Activated CD4-positive, alpha-beta T cell treated with anti-CD3 and anti-CD28 coated beads for 24 hours (primary cell): ENCODE data around the gene IL6ST.

Experiments used
- DNase-seq, 2 donors: peaks; one replicate each; pipeline ENCODE4 v3.0.0-alpha.2; 2020; ENCODE audit warnings: low read depth in 2 of 2

IL6ST gene

DNA sequence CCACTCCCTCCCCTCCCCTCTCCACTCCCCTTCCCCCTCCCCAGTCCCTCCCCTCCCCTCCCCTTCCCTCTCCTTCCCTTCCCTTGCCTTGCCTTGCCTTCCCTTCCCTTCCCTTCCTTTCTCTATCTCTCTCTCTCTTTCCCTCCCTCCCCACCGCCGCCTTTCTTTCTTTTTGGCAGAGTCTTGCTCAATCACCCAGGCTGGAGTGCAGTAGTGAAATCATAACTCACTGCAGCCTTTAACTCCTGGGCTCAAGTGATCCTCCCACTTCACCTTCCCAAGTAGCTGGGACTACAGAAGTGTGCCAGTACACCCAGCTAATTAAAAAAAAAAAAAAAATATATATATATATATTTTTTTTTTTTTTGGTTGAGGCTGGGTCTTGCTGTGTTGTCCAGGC, 98.1 kb downstream of the IL6ST start:
- no peak for DNase-seq

DNA sequence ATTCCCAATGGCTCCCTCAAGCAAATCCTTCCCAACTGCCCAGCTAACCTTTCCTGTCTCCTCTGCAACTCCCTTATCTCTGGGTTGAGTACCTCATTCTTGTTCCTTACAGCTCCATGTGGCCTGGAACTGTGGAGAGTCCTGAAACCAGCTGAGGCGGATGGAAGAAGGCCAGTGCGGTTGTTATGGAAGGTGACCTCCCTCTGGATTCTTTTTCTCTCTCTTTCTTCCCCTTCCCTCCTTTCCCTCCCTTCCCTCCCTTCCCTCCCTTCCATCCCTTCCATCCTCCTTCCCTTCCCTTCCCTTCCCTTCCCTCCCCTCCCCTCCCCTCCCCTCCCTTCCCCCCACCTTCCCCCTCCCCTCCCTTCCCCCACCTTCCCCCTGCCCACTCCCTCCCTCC, 98.5 kb downstream of the IL6ST start:
- DNase-seq: no peak

DNA sequence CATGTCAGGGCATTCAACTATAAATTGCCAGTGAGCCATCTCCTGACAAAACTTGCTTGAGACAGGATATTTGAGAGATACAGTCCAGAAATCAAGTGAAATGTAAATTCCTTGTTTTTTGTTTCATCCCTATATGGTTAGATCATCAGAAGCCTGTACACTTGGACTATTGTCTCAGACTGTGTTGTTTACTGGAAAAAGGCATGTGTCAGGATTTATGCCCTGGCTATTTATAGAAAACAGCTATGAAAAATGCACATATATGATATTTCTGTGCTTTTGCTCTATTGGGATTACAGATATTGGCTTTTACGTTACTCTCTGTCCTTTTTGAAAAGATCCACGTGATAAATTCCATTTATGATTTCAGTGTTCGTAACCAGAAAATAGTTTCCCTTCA, 99.4 kb downstream of the IL6ST start:
- DNase-seq: no peak

DNA sequence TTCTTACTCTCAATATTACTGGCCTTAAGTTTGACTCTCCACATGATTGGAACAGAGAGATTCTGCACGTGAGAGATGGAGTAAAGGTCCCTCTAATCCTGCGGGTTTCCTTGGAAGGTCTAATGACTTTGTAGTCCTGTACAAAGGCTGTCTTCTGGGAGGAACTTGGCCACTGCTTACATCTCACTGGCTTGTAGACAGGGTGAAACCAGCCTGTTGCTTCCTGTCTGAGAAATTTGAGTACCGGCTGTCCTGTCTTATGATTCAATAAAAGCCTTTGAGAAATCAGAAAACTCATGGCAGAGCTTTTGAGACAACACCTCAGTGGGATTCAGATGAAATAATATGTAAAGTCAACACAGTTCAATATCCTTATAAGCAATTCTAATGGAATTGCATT, 100.6 kb downstream of the IL6ST start:
- DNase-seq: no peak

DNA sequence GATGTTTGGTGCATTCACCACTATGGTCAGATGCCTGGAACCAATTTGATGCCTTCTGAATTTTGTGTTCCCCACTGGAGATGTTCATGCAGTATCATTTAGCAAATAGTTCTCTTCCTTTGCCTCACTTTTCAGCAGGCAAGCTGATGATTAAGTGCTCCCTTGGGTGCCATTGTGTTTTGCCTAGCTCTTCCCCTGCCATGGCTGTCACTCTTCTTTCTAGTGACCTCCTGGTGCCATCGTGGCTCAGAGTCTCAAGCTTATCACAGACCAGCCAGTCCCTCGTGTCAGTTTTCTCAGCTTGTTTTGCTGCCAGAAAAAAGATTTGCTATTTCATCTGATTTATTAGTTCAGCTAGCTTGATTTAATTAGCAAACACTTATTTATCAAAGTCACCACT, 102.3 kb downstream of the IL6ST start:
- DNase-seq: no peak

DNA sequence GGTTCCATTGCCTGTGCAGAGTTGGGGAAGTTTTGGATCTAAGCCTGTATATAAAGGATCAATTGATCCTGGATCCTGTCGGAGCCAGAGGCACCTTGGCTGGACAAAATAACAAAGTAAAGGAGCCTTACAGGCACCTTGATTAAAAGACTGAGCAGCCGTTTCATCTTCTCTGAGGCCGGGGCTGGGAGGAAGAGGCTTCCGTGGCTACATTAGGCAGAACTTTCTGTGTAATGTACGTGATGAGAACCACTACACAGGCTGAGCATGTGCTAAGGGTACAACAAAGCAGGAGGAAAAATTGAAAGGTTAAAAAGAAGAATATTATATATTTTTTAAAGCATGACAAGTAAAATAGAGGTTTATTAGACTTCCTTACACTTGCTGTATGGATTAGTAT, 106.6 kb downstream of the IL6ST start:
- DNase-seq: no peak

DNA sequence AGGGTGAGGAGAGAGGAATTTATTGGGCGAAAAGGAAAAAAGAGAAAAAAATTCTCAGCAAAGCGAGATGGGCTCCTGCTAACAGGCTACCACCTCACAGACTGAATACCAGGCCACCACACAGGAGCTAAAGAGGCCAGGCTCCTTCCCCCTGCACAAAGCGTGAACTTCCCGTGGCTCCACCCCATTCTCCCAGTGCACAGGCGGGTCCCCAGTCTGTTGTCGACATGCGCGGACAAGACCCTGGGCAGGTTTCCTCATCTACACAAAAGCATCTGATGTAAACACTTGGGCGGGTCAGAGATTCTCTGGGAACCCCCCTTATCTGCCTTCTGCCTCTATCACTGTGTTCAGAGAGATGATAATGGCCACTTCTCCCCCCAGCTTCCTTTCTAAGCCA, 109.4 kb downstream of the IL6ST start:
- DNase-seq: no peak
